Fibroblast of the conjunctiva (primary cell): ENCODE results near the gene CD93.

ENCODE experiments used
- DNase-seq: peaks from one replicate; pipeline ENCODE4 v3.0.0-alpha.2; 2010; ENCODE audit warnings: low read depth

The CD93 gene

DNA sequence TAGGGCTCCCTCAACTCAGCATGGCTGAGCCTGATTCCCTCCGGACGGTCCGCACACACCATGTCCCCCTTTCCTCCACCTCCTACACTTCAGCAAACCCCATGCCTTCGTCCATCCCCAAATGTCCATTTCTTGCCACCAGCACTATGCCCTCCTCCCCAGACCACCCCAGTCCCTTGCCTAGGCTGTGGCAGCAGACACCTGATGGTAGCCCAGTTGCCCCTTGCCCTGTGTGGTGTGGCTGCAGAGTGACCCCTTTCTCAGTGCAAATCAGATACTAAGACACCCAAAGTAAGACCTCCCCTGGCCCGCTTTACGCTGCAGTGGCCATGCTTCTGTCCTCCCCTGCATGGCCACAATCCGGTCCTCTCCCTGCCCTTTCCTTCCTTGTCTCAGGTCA lies 34.1 kb upstream of the CD93 start:
- no peak for DNase-seq

DNA sequence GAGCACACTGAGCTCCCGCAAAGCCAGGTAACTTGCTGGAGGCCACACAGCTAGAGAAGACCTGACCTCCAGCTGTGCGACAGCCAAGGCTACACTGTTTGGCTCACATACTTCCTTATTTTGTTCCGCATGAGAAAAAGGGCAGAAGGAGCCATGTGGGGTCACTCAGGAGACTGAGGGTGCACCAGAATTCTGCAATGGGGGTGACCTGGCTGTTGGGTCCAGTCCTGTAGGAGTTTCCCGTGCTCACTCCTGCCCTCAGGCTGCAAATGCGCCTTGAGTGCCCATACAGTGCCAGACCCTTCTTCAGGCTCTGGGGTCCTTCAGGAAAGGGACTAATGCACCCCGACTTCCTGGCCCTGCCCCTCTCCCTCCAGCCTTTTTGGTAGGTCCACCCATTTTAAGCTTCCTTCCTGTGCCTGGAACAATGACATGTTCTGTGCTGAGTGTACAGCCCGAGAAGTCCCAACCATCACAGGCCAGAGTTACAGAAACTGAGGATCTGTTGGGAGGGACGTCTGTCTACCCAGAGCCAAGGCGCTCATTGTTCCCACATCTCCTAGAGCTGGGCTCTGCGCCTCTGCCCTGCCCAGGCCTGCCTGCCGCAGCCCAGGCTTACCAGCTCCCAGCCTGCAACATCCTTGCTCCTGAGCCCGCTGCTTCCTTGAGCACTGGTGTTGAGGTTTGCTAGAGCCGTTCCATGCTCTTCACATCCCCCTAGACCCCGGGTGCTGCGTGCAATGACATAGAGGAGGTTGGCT lies 33.5 kb upstream of the CD93 start:
- DNase-seq = no peak

DNA sequence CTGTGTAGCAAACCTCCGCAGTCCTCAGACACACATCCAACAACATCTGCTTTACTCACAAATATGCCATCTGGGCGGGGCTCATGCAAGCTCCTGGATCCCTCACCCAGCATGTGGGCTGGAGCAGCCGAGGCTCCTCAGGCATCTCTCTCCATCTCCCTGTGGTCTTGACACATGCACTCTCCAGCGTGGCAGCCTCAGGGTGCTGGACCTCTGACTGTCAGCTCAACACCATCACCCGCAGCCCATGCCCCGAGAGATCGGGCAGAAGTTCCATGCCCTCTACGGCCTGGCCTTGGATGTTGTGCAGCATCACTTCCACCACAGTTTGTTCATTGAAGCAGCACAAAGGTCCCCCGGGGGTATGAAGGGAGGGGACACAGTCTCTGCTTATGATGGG lies 32.6 kb upstream of the CD93 start:
- DNase-seq = no peak

GRCh38 chr20:23118144-23118543 lies 32.0 kb upstream of the CD93 start:
- DNase-seq = no peak

GRCh38 chr20:23117738-23118137 lies 31.6 kb upstream of the CD93 start:
- no peak for DNase-seq

GRCh38 chr20:23116311-23117089 lies 30.4 kb upstream of the CD93 start:
- DNase-seq = no peak

- DNase-seq = no peak
Observed at GRCh38 chr20:23115822-23116221, 29.7 kb upstream of the CD93 start.

DNA sequence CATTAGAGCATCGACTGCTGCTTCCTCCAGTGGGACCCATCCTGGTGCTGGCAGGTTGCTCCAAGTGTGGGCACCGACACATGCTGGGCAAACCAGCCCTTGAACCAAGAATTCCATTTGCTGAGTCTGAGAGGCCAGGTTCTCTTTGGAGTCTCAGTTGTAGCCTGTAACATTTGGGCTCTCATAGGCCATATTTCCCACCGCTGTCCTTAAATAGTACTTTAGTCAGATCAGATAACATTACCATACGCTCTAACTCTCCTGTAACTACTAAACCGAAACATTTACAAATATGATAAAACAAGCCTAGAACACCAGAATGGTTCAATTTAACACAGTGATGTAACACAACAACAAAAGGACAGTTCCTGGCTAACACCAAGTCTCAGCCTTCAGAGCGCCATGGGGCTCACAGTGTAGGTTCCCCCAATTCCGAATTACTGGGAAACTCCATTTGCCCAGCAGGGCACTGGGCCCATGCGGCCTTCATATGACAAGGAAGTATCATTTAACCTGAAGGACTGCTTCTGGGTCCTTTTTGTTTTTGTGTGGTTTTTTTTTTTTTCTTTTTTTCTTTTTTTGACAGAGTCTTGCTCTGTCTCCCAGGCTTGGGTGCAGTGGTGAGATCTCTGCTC lies 28.4 kb upstream of the CD93 start:
- DNase-seq = no peak

DNA sequence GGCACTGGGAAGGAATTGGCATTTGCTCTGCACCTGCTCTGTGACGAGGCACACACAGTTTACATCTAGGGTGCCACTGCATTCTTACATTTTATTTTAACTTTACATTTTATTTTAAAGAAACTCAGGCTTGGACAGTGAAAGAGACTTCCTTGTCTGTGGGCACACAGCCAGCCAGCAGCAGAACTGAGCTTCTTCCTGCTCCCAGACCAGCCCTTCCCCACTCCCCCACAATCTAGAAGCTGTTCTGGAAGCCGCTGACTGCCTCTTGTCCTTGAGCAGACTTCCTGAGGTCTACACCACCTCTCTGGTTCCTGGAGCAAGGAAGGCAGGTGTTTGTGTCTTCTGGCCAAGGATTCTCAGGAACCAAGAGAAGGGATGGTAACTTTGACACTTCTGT lies 27.9 kb upstream of the CD93 start:
- DNase-seq = no peak

DNA sequence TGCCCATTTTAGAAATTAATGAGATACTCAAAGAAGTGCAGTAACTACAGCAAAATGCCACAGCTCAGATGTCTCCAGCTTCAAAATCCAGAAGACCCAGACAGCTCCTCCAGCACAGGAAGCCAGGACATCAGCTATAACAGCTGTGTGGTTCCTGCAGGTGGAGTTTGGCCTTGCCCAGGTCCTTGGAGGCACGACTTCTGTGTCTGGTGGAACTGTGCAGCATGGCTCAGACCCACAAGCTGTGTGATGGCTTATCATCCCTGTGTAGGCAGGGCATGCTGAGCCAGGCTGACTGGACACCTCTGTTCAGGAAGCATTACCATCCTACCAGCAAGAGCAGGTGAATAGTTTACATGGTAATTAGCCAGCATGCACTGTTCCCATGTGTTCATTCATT lies 26.5 kb upstream of the CD93 start:
- DNase-seq = no peak

GRCh38 chr20:23111944-23112342 lies 25.8 kb upstream of the CD93 start:
- no peak for DNase-seq

DNA sequence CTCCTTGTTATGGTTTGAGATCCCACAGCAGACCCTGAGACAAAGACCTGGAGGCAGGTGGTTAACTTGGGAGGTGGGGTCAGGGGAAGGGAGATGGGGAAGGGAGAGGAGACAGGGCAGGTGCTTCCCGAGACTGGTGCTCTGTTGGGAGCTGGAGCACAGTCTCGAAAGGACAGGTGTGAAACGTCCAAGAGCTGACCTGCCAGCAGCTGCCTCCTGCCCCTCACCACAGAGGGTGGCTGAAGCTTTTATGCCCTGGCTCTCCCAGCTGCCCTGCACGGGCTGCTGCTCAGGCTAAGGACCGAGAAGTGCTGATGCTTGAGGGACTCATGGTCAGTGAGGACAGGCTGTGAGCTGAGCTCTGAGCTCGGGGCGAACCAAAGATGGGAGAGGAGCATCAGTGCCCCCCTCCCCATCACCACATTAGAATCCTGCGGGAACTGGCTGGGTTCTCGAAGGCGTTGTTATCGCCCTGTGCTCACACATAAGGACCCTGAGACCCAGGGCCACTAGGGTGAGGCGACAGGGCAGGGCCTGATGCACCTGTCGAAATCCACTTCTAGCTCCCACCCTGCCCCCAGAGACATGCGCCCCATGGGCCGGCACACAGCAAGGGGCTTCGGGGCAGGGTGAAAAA lies 25.3 kb upstream of the CD93 start:
- DNase-seq = no peak

DNA sequence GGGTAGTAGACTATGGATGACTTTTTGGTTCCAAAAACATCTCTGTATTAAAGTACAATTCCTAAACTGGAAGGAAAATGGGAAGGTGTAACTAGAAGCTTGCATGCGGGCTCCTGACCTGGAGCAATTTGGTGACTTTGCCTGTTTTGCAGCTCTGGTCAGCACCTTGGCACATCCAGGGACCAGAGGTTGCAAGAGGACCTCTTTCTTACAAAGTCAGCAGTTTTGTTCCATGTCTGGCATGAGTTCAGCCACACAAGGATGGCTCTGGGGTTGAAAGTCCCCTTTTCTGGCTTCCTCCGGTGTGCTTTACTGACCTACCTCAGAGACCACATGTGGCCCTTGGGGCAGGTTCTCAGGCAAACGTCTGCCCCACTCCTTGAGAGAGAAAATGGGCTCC lies 22.7 kb upstream of the CD93 start:
- DNase-seq = no peak

DNA sequence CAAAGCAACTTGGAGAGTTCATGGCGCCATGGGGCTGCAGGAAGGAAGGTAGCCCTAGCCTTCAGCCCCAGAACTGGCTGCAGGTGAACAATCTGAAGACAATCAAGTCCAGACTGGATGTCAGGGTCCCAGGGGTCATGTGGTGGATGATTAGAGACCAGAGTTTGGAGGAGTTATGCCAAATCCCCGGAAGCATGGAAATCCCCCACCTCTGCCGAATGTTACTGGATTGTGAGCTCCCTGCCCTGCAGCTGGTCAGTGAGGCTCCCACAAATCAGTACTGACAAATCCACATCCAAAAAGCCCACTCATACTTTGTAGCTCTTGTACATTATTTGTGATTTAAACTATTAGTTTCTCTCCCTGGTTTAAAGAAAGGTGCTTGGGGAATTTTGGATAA lies 21.3 kb upstream of the CD93 start:
- no peak for DNase-seq

DNA sequence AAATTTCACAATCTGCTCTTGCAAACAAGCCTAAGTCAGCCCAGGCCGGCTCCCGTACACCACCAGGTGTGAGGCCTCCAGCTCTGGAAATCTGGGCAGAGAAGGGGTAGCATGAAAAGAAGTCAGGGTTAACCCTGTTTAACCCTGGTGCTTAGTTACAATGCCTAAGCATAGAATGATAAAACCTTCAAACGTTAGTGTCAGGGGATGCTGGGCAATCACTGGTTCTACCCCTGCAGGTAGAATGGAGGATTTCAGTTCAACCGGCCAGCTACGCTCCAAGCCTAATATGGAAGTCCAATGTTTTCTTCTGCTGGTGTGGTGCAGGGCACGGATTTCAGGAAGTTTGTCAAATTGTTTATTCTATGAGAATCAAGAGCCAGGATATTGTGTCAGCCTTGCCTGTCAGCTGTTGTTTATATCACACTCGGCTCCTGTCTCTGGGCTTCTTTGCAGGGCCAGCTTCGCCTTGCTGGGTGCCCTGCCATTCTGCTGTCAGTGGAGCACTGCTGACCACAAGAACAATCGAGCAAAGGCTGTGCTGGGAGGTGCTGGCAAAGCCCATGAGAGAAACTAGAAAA lies 20.2 kb upstream of the CD93 start:
- no peak for DNase-seq

- DNase-seq = no peak
Observed at GRCh38 chr20:23105193-23105592, 19.1 kb upstream of the CD93 start.

- no peak for DNase-seq
Observed at GRCh38 chr20:23103284-23104018, 17.3 kb upstream of the CD93 start.

- DNase-seq = no peak
Observed at GRCh38 chr20:23101696-23102406, 15.7 kb upstream of the CD93 start.

GRCh38 chr20:23100720-23101107 lies 14.6 kb upstream of the CD93 start:
- no peak for DNase-seq

GRCh38 chr20:23099791-23100719 lies 13.9 kb upstream of the CD93 start:
- DNase-seq = no peak
